ENCODE data around the gene CDAN1.
A peak's percentile ranks its signal among the peaks of the same experiment; 100 is the strongest.
"Not testable (repeated sequence)": the region's sequence is repeated elsewhere in the genome, so short reads cannot be mapped to it uniquely, and the experiment has no call there.

The CDAN1 gene, protein sequence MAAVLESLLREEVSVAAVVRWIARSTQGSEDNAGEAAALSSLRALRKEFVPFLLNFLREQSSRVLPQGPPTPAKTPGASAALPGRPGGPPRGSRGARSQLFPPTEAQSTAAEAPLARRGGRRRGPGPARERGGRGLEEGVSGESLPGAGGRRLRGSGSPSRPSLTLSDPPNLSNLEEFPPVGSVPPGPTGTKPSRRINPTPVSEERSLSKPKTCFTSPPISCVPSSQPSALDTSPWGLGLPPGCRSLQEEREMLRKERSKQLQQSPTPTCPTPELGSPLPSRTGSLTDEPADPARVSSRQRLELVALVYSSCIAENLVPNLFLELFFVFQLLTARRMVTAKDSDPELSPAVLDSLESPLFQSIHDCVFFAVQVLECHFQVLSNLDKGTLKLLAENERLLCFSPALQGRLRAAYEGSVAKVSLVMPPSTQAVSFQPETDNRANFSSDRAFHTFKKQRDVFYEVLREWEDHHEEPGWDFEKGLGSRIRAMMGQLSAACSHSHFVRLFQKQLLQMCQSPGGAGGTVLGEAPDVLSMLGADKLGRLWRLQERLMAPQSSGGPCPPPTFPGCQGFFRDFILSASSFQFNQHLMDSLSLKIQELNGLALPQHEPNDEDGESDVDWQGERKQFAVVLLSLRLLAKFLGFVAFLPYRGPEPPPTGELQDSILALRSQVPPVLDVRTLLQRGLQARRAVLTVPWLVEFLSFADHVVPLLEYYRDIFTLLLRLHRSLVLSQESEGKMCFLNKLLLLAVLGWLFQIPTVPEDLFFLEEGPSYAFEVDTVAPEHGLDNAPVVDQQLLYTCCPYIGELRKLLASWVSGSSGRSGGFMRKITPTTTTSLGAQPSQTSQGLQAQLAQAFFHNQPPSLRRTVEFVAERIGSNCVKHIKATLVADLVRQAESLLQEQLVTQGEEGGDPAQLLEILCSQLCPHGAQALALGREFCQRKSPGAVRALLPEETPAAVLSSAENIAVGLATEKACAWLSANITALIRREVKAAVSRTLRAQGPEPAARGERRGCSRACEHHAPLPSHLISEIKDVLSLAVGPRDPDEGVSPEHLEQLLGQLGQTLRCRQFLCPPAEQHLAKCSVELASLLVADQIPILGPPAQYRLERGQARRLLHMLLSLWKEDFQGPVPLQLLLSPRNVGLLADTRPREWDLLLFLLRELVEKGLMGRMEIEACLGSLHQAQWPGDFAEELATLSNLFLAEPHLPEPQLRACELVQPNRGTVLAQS

DNA sequence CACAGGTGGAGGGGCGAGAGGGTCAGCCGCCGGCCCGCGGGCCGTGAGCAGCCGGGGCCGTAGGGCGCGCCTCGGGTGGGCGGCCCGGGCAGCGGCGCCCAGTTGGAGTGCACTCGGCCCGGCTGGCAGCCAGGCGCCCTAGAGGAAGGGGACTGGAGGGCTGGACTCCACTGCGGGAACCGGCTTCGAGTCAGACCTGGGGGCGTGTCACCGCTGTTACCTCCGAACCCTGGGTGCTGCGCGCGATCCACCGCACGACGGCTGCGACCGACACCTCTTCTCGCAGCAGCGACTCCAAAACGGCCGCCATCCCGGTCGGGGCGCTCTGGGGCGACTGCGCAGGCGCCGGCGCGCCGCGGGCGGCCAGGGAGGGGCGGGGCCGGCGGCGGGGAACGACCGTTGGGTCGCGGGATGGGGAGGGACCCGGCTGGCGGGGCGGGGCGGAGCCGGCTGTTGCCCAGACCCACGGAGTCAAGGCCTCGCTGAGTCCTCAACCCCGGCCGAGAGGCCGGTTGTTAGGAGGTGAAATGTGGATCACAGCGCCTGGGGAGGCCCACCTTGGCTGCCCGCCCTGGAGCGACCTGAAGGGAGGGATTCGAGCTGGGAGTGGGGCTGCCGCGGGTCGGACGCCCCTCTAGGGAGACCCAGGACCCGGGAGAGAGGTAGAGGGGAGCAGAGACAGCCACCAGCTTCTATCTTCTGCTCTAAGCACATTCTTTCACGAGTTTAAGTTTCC is at the start of gene CDAN1:
TSS of gene CDAN1 (minus strand) at position 336 of the 736 bp plus-strand sequence. CDS start at position 310, 26 bp downstream.
- peak; percentile 77 for TF ChIP-seq POLR2A (IDR thresholded peaks at IDR 0.05; ENCODE audit: low read length)
- TF ChIP-seq GATA1 (IDR thresholded peaks at IDR 0.05; ENCODE audit: low read depth, low read length), result no peak
- DNase-seq, result peak; percentile 89 to 95

DNA sequence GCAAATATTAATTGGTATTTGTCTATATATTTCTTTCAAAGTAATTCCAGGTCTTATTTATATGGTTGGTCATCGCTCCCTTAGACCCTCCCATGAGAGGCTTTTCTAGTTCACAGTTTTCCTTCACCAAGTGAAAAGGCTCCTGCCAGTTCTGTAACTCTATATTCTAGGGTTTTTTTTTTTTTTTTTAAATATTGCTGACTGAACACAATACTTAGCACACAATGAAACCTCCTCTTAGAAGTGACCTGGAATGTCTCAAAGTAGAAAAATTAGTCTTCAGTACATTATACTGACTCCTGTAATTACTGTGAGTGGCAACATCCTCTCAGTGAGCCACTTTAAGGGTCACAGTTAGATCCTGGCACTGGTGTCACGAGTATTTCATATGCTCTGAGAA is 48.6 kb upstream of the CDAN1 start:
- TF ChIP-seq POLR2A (IDR thresholded peaks at IDR 0.05; ENCODE audit: low read length) (no peak), GATA1 (IDR thresholded peaks at IDR 0.05; ENCODE audit: low read depth, low read length) (no peak)
- DNase-seq, result no peak

DNA sequence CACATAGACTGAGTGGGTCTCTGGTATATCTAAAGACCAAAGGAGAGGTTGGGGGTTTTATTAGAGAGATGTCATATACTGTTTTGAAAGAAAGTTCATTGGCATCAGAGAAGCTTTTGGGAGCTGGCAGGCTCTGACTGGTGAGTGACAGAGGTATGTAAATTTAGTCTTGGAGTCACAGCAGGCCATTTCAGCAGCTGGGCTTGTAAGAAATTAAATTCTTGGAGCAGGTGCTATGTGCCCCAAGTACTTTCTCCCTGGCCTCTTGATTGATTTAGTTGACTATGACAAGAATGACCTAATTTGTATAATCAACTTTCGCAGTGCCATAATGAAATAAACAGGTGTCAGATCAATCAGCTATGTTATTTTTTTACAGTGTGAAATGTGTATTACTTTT is 47.8 kb upstream of the CDAN1 start:
- TF ChIP-seq GATA1 (IDR thresholded peaks at IDR 0.05; ENCODE audit: low read depth, low read length), result no peak
- no peak for TF ChIP-seq POLR2A (IDR thresholded peaks at IDR 0.05; ENCODE audit: low read length)
- DNase-seq, result no peak

DNA sequence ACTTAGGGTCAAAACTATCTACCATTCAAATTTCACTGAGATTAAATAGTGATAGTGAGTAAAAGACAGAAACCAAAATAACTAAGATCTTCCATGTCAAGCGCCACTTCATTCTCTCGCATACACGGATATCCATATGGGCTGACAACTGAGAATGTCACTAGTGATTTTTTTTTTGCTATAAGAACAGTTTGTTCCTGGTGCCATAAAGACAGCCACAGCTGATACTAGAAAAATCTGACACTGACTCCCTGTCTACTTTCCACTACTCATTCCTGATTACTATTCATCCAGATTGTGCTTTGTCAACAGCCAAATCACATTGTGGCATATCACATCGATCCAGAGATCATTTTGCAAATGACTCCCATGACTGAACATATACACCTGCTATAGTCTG is 45.8 kb upstream of the CDAN1 start:
- DNase-seq, result no peak
- no peak for TF ChIP-seq GATA1 (IDR thresholded peaks at IDR 0.05; ENCODE audit: low read depth, low read length)
- TF ChIP-seq POLR2A (IDR thresholded peaks at IDR 0.05; ENCODE audit: low read length), result no peak

DNA sequence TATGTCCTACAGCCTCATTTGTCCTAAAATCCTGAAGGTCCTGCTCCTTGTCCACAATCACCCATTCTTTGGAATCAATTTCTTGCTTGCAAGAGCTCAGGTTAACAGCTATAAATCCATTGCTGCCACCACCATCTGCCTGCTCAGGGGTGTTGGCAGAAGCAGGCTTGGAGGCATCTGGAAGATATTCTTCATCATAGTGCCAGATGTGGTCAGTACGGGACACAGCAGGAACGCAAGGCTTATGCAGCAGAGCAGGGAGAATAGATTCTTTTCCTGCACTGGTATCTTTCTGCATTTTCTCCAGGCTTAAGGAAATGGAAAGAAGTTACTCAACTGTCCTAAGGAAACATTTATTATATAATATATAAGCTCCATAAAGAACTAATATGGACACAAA is 38.5 kb upstream of the CDAN1 start:
- DNase-seq, result no peak
- TF ChIP-seq POLR2A (IDR thresholded peaks at IDR 0.05; ENCODE audit: low read length), result no peak
- no peak for TF ChIP-seq GATA1 (IDR thresholded peaks at IDR 0.05; ENCODE audit: low read depth, low read length)

DNA sequence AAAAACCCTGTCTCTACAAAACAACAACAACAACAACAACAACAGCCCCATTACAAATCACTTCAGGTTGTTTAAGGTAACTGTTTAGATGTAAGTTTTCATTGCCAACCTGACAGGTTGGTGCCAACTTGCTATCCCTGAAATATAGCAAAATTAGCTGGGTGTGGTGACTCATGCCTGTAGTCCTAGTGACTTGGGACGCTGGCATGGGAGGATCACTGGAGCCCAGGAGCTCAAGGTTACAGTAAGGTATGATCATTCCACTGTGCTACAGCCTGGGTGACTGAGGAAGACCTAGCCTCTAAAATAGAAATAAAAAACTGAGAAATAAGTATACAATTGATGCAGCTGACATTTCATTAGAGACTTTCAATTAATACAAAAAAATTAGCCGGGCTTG is 36.0 kb upstream of the CDAN1 start:
- TF ChIP-seq POLR2A (IDR thresholded peaks at IDR 0.05; ENCODE audit: low read length) (no peak), GATA1 (IDR thresholded peaks at IDR 0.05; ENCODE audit: low read depth, low read length) (no peak)
- no peak for DNase-seq

DNA sequence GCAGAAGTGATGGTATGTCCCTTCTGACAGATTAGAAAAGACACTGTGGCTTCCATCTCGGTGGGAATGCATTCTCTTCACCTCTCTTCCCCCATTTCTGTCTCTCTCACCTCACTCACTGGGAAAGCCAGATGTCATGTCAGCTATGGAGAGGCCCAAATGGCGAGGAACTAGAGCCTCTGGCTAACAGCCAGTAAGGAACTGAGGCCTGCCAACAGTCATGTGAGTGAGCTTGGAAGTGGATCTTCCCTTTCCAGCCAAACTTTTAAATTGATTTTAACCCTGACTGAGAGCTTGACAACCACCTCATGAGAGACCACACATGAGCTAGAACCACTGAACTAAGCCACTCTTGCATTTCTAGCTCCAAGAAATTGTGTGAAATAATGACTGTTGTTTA is 35.2 kb upstream of the CDAN1 start:
- DNase-seq, result no peak
- TF ChIP-seq GATA1 (IDR thresholded peaks at IDR 0.05; ENCODE audit: low read depth, low read length), result no peak
- TF ChIP-seq POLR2A (IDR thresholded peaks at IDR 0.05; ENCODE audit: low read length), result no peak

DNA sequence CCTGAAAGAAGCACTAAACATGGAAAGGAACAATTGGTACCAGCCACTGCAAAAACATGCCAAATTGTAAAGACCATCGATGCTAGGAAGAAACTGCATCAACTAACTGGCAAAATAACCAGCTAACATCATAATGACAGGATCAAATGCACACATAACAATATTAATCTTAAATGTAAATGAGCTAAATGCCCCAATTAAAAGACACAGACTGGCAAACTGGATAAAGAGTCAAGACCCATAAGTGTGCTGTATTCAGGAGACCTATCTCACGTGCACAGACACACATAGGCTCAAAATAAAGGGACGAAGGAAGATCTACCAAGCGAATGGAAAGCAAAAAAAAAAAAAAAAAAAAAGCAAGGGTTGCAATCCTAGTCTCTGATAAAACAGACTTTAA is 29.2 kb upstream of the CDAN1 start:
- DNase-seq, result not testable (repeated sequence)

DNA sequence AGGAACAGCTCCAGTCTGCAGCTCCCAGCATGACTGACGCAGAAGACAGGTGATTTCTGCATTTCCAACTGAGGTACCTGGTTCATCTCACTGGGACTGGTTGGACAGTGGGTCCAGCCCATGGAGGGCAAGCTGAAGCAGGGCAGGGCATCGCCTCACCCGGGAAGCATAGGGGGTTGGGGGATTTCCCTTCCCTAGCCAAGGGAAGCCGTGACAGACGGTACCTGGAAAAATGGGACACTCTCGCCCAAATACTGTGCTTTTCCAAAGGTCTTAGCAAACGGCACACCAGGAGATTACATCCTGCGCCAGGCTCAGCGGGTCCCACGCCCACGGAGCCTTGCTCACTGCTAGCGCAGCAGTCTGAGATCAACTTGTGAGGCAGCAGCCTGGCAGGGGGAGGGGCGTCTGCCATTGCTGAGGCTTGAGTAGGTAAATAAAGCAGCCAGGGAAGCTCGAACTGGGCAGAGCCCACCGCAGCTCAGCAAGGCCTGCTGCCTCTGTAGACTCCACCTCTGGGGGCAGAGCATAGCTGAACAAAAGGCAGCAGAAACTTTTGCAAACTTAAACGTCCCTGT is 27.3 kb upstream of the CDAN1 start:
- DNase-seq, result not testable (repeated sequence)

DNA sequence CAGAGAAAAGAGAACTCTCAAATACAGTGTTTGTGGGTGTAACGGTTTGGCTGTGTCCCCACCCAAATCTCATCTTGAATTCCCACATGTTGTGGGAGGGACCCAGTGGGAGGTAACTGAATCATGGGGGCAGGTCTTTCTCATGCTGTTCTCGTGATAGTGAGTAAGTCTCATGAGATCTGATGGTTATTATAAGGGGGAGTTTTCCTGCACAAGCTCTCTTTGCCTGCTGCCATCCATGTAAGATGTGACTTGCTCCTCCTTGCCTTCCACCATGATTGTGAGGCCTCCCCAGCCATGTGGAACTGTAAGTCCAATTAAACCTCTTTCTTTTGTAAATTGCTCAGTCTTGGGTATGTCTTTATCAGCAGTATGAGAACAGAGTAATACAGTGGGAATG is 24.9 kb upstream of the CDAN1 start:
- DNase-seq, result peak in 1 of 2 experiments; percentile 18

DNA sequence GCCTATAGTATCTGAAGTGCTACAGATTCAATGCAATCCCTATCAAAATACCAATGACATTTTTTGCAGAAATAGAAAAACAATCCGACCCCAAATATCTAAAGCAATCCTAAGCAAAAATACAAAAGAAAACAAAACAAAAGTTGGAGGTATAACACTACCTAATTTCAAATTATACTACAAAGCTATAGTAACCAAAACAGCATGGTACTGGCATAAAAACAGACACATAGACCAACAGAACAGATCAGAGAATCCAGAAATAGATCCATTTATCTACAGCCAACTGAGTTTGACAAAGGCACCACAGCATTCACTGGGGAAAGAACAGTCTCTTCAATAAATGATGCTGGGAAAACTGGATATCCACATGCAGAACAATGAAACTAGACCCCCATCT is 23.8 kb upstream of the CDAN1 start:
- TF ChIP-seq POLR2A (IDR thresholded peaks at IDR 0.05; ENCODE audit: low read length), result no peak
- TF ChIP-seq GATA1 (IDR thresholded peaks at IDR 0.05; ENCODE audit: low read depth, low read length), result no peak

DNA sequence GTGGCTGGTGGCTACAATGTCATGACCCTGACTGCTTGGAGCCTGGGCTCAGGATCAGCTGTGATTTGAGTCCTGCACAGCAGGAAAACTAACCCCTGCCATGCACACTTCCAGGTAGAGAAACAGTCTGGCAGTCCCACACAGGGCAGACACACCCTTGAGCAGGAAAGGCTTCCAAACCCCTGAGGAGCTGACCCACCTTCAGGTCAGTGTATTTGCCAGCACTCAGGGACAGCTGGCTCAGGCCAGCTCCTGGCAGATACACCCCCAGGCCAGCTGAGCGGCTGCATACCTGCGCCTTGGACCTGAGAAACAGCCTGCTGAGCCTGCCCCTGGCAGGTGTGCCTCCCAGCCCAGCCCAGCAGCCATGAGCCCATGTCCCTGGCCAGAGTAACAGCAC is 22.2 kb upstream of the CDAN1 start:
- no peak for TF ChIP-seq GATA1 (IDR thresholded peaks at IDR 0.05; ENCODE audit: low read depth, low read length)
- DNase-seq, result no peak

More for the DNA sequence above, 23.8 kb upstream of the CDAN1 start:
- DNase-seq, result no peak

DNA sequence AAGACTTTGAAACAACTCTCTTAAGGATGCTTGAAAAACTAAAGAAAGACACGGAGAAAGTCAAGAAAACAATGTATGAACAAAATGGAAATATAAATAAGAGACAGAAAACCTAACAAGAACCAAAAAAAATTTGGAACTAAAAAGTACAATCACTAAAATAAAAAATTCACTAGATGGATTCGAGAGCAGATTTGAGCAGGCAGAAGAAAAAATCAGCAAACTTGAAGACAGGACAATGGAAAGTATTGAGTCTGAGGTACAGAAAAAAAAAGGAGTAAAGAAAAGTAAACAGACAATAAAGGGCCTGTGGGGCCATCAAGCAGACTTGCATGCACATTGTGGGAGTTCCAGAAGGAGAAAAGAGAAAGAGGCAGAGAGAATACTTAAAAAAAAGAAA is 13.4 kb upstream of the CDAN1 start:
- TF ChIP-seq POLR2A (IDR thresholded peaks at IDR 0.05; ENCODE audit: low read length) (no peak), GATA1 (IDR thresholded peaks at IDR 0.05; ENCODE audit: low read depth, low read length) (no peak)
- no peak for DNase-seq
